HepG2 (cell line): ENCODE data around the gene FFAR2. TPM values are rescaled to one million over a fixed set of nuclear protein-coding genes. Genes with fewer than 3 reads are reported as not detected.

Experiments
- SMAD9 ChIP-seq: sonication (generic); formaldehyde crosslinking; IDR thresholded peaks from 2 replicates; pipeline ENCODE4 v1.5.1; 2020; ENCODE audit warnings: mild to moderate bottlenecking, missing genetic modification reagents
- TEAD3 ChIP-seq: optimal IDR thresholded peaks from 2 replicates; pipeline ENCODE3; 2016; ENCODE audit warnings: borderline replicate concordance
- ZBTB40 ChIP-seq, 2 experiments: fragments of 450-650 bp in 1 of 2; sonication (generic) in 1 of 2; formaldehyde crosslinking in 1 of 2; IDR thresholded peaks; 2 replicates each; pipeline versions ENCODE4 v1.6.1 to v1.8.0; 2016 to 2022; ENCODE audit warnings: antibody characterized with exemption in 1 of 2, mild to moderate bottlenecking in 1 of 2, missing genetic modification reagents in 1 of 2
- polyA plus RNA-seq, 8 experiments: library from polyadenylated mRNA; depleted of rRNA in 3 of 8; stranded (reverse) in 7 of 8; unstranded in 1 of 8; fragments of >200 nt; fragmentation: Illumina TruSeq in 4 of 8; extraction: Trizol in 4 of 8; gene quantifications; 2 replicates each; pipeline versions ENCODE4 v1.2.1 to v1.2.3, GENCODE V29; 2011 to 2016; ENCODE audit warnings: low read depth in 4 of 8, missing spikeins in 1 of 8, mixed read lengths in 1 of 8; ENCODE audit not compliant: insufficient read depth in 1 of 8
- total RNA-seq, 5 experiments: library from RNA; depleted of rRNA; stranded (reverse); fragments of >200 nt; fragmentation: Illumina TruSeq; extraction: Trizol; gene quantifications; 2 replicates each; pipeline ENCODE4 v1.2.3, GENCODE V29; 2016; ENCODE audit warnings: low read depth in 1 of 5

FFAR2 gene
- total and polyA plus RNA-seq, 2 of the 13 experiments (the other 11 are each of a cell fraction or from before 2014, with no cell fraction given) = 0.12 TPM; not detected in 1

GRCh38 chr19:35491836-35492360, 43.8 kb downstream of the FFAR2 start (continued):
- no peak for TF ChIP-seq ZBTB40 (IDR thresholded peaks at IDR 0.05)
- TF ChIP-seq ZBTB40 (CRISPR knock-in tag; IDR thresholded peaks at IDR 0.05) = no peak
- TF ChIP-seq SMAD9 (CRISPR knock-in tag) = no peak
- TF ChIP-seq TEAD3 (CRISPR knock-in tag) = no peak
